Measurements from ENCODE around the gene FILIP1.

FILIP1 gene

GRCh38 chr6:75472885-75473284 lies 20.7 kb downstream of the FILIP1 start:
- DNase-seq (ENCODE audit: low read depth, low spot score), result no peak
- TF ChIP-seq, protein P1, sequence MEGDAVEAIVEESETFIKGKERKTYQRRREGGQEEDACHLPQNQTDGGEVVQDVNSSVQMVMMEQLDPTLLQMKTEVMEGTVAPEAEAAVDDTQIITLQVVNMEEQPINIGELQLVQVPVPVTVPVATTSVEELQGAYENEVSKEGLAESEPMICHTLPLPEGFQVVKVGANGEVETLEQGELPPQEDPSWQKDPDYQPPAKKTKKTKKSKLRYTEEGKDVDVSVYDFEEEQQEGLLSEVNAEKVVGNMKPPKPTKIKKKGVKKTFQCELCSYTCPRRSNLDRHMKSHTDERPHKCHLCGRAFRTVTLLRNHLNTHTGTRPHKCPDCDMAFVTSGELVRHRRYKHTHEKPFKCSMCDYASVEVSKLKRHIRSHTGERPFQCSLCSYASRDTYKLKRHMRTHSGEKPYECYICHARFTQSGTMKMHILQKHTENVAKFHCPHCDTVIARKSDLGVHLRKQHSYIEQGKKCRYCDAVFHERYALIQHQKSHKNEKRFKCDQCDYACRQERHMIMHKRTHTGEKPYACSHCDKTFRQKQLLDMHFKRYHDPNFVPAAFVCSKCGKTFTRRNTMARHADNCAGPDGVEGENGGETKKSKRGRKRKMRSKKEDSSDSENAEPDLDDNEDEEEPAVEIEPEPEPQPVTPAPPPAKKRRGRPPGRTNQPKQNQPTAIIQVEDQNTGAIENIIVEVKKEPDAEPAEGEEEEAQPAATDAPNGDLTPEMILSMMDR (IDR thresholded peaks at IDR 0.05; ENCODE audit: insufficient read depth, low read length, missing control alignments), result no peak
- no peak overlapping the region for H3K4me3 ChIP-seq (ENCODE audit: low read depth, low read length)
- ChIA-PET CTCF (no interaction called here), POLR2A (no interaction called here)

- no peak for DNase-seq (ENCODE audit: low read depth, low spot score)
- POLR2A ChIA-PET, result no interaction called here
- CTCF ChIA-PET, result no interaction called here
Observed at GRCh38 chr6:75467966-75468365, 25.6 kb downstream of the FILIP1 start.

GRCh38 chr6:75467284-75467683 lies 26.3 kb downstream of the FILIP1 start:
- TF ChIP-seq, protein P1 (IDR thresholded peaks at IDR 0.05; ENCODE audit: insufficient read depth, low read length, missing control alignments), result no peak
- DNase-seq (ENCODE audit: low read depth, low spot score), result no peak
- CTCF ChIA-PET, result interaction anchor here (1.0 kb wide), 1 partner anchor 30 kb away, joined by 3 read pairs; no protein-coding TSS in a partner anchor
- no peak overlapping the region for H3K4me3 ChIP-seq (ENCODE audit: low read depth, low read length)
- POLR2A ChIA-PET, result no interaction called here

More at GRCh38 chr6:75467966-75468365, 25.6 kb downstream of the FILIP1 start:
- no peak overlapping the region for H3K4me3 ChIP-seq (ENCODE audit: low read depth, low read length)
- TF ChIP-seq, protein P1 (IDR thresholded peaks at IDR 0.05; ENCODE audit: insufficient read depth, low read length, missing control alignments), result no peak

GRCh38 chr6:75466636-75467035 lies 27.0 kb downstream of the FILIP1 start:
- TF ChIP-seq, protein P1 (IDR thresholded peaks at IDR 0.05; ENCODE audit: insufficient read depth, low read length, missing control alignments), result no peak
- no peak overlapping the region for H3K4me3 ChIP-seq (ENCODE audit: low read depth, low read length)
- CTCF ChIA-PET, result interaction anchor here (1.0 kb wide), 1 partner anchor 30 kb away, joined by 3 read pairs; no protein-coding TSS in a partner anchor
- DNase-seq (ENCODE audit: low read depth, low spot score), result no peak
- POLR2A ChIA-PET, result no interaction called here

GRCh38 chr6:75463908-75464307 lies 29.7 kb downstream of the FILIP1 start:
- ChIA-PET CTCF (interaction anchor here (1.2 kb wide), 1 partner anchor 166 kb away, joined by 4 read pairs; no protein-coding TSS in a partner anchor), POLR2A (no interaction called here)
- H3K4me3 ChIP-seq (ENCODE audit: low read depth, low read length), result no peak overlapping the region
- TF ChIP-seq, protein P1 (IDR thresholded peaks at IDR 0.05; ENCODE audit: insufficient read depth, low read length, missing control alignments), result no peak
- DNase-seq (ENCODE audit: low read depth, low spot score), result no peak

DNA sequence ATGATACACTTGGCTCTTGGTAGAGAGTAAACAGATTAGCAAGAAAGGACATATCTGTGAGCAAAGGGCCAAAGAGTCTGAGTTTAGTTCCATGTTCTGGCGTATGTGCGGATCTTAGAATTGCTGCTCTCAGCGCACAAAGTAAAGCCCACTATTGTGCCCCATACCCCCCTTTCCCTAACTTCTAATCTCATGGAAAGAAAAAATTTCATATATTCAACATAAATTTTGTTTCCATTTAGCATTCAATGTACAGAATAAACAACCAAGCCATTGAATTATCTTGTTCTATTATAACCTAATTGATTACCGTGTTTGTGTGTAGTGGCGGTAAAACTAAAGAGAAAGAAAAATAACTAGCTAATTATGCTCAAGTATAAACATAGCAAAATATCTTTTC lies 30.5 kb downstream of the FILIP1 start:
- ChIA-PET POLR2A (no interaction called here), CTCF (interaction anchor here (1.2 kb wide), 2 partner anchors 24 to 166 kb away, joined by 3 to 4 read pairs; no protein-coding TSS in a partner anchor)
- TF ChIP-seq, protein P1 (IDR thresholded peaks at IDR 0.05; ENCODE audit: insufficient read depth, low read length, missing control alignments), result no peak
- no peak overlapping the region for H3K4me3 ChIP-seq (ENCODE audit: low read depth, low read length)
- no peak for DNase-seq (ENCODE audit: low read depth, low spot score)

Measured in AG04449 (cell line).